Ishikawa (cell line): ENCODE measurements around the gene DAPK3.

Experiments used
- CEBPB ChIP-seq: IDR thresholded peaks from 2 replicates; pipeline ENCODE4 v1.6.1; 2012
- CREB1 ChIP-seq: IDR thresholded peaks from 2 replicates; pipeline ENCODE4 v1.6.1; 2012; ENCODE audit warnings: low read depth
- EGR1 ChIP-seq: IDR thresholded peaks from 2 replicates; pipeline ENCODE4 v1.6.1; 2012
- EP300 ChIP-seq: IDR thresholded peaks from 2 replicates; pipeline ENCODE4 v1.6.1; 2012; ENCODE audit warnings: borderline replicate concordance
- MAX ChIP-seq: IDR thresholded peaks from 2 replicates; pipeline ENCODE4 v1.6.1; 2012
- NFIC ChIP-seq: IDR thresholded peaks from 2 replicates; pipeline ENCODE4 v1.6.1; 2012
- RAD21 ChIP-seq: IDR thresholded peaks from 2 replicates; pipeline ENCODE4 v1.6.1; 2012; ENCODE audit warnings: low read depth
- TAF1 ChIP-seq: IDR thresholded peaks from 2 replicates; pipeline ENCODE4 v1.6.1; 2012; ENCODE audit warnings: low read depth, mild to moderate bottlenecking
- TCF12 ChIP-seq: IDR thresholded peaks from 2 replicates; pipeline ENCODE4 v1.6.1; 2012; ENCODE audit warnings: low read depth
- USF1 ChIP-seq: IDR thresholded peaks from 2 replicates; pipeline ENCODE4 v1.6.1; 2012
- YY1 ChIP-seq: IDR thresholded peaks from 2 replicates; pipeline ENCODE4 v1.6.1; 2012; ENCODE audit warnings: low read depth

GRCh38 chr19:3983936-3984583, 13.2 kb upstream of the DAPK3 start:
- TF ChIP-seq RAD21 (no peak), EP300 (no peak; the same call in 1 of the 2 replicates), TAF1 (no peak), NFIC (no peak), USF1 (peak; percentile 46; the same call in 1 of the 2 replicates), TCF12 (no peak), CEBPB (no peak), MAX (peak; percentile 90), EGR1 (no peak), YY1 (peak; percentile 62), CREB1 (no peak)
